H1 (cell line): ENCODE data around the gene SH3D19. TPM values are rescaled to one million over a fixed set of nuclear protein-coding genes. Genes with fewer than 3 reads are reported as not detected.

ENCODE experiments used
- CTCF ChIA-PET: fragments of 300-600 bp; sonication (Branson Sonifier 250); formaldehyde crosslinking; loops from one replicate; lab custom pipeline; 2021; ENCODE audit not compliant: partially characterized antibody; lab: Charles Lee
- POLR2A ChIA-PET: fragments of 300-600 bp; sonication (Branson Sonifier 250); formaldehyde crosslinking; loops from one replicate; lab custom pipeline; 2021; ENCODE audit warnings: inconsistent platforms; ENCODE audit not compliant: partially characterized antibody; lab: Charles Lee
- DNase-seq, 2 experiments: peaks; one replicate each; pipeline versions ENCODE4 v3.0.0 to v3.0.0-alpha.2; 2010 to 2022; ENCODE audit warnings: low spot score in 2 of 2, low read depth in 1 of 2, mixed read lengths in 1 of 2
- FAIRE-seq: peaks from 2 replicates; lab custom pipeline; 2011; peaks lifted over from hg19 to GRCh38; lab: Jason Lieb, UNC
- H2AFZ ChIP-seq: 2 replicates; pipeline ENCODE4 v1.8.1; 2012; ENCODE audit warnings: low read length, inconsistent platforms
- H2AK5ac ChIP-seq: 2 replicates; pipeline ENCODE4 v1.6.1; 2013; ENCODE audit warnings: low read depth, low read length
- H2BK120ac ChIP-seq: replicated peaks from 2 replicates; pipeline ENCODE3; 2013; ENCODE audit warnings: low read depth, low read length, inconsistent platforms
- H2BK12ac ChIP-seq: 2 replicates; pipeline ENCODE4 v1.6.1; 2013; ENCODE audit warnings: low read depth, low read length
- H2BK15ac ChIP-seq: 2 replicates; pipeline ENCODE4 v1.6.1; 2013; ENCODE audit warnings: low read length
- H2BK20ac ChIP-seq: 2 replicates; pipeline ENCODE4 v1.6.1; 2013; ENCODE audit warnings: low read length
- H2BK5ac ChIP-seq: 2 replicates; pipeline ENCODE4 v1.6.1; 2013; ENCODE audit warnings: low read depth, low read length
- H3K14ac ChIP-seq: 2 replicates; pipeline ENCODE4 v1.6.1; 2013; ENCODE audit warnings: inconsistent platforms; ENCODE audit not compliant: insufficient read length
- H3K18ac ChIP-seq: 2 replicates; pipeline ENCODE4 v1.6.1; 2013; ENCODE audit warnings: low read length; ENCODE audit errors: extremely low read depth
- H3K23ac ChIP-seq: 2 replicates; pipeline ENCODE4 v1.6.1; 2013; ENCODE audit warnings: inconsistent platforms; ENCODE audit not compliant: insufficient read length
- H3K23me2 ChIP-seq: 2 replicates; pipeline ENCODE4 v1.6.1; 2013; ENCODE audit warnings: low read depth, low read length
- H3K27ac ChIP-seq: 2 replicates; pipeline ENCODE4 v1.6.1; 2011; ENCODE audit warnings: low read depth, low read length, inconsistent platforms
- H3K27me3 ChIP-seq, 4 experiments: replicated peaks in 1 of 4; 1 replicate in 1 of 4; 2 replicates in 3 of 4; pipeline versions ENCODE4 v1.6.1 to v1.8.1; 2011 to 2013; ENCODE audit warnings: low read length in 3 of 4, mild to moderate bottlenecking in 3 of 4, inconsistent platforms in 2 of 4, mixed read lengths in 2 of 4, moderate library complexity in 1 of 4; ENCODE audit not compliant: control insufficient read depth in 3 of 4, insufficient read depth in 3 of 4; ENCODE audit errors: extremely low read depth in 1 of 4
- H3K36me3 ChIP-seq, 4 experiments: 2 replicates each; pipeline versions ENCODE4 v1.6.1 to v1.8.1; 2011 to 2013; ENCODE audit warnings: mild to moderate bottlenecking in 4 of 4, low read length in 3 of 4, moderate library complexity in 2 of 4, control low read depth in 1 of 4, inconsistent platforms in 1 of 4; ENCODE audit not compliant: insufficient read depth in 4 of 4, control insufficient read depth in 2 of 4
- H3K4ac ChIP-seq: replicated peaks from 2 replicates; pipeline ENCODE3; 2013; ENCODE audit warnings: low read length, low read depth, mixed read lengths, inconsistent platforms; ENCODE audit not compliant: insufficient read length
- H3K4me1 ChIP-seq, 4 experiments: replicated peaks in 1 of 4; 1 replicate in 1 of 4; 2 replicates in 3 of 4; pipeline versions ENCODE4 v1.6.1 to v1.8.1; 2011 to 2013; ENCODE audit warnings: low read length in 3 of 4, inconsistent platforms in 2 of 4, mixed read lengths in 1 of 4; ENCODE audit not compliant: insufficient read depth in 4 of 4, control insufficient read depth in 3 of 4
- H3K4me2 ChIP-seq, 2 experiments: 2 replicates each; pipeline versions ENCODE4 v1.6.1 to v1.8.1; 2011 to 2013; ENCODE audit warnings: low read depth in 2 of 2, low read length in 2 of 2, control low read depth in 1 of 2, inconsistent platforms in 1 of 2, mild to moderate bottlenecking in 1 of 2; ENCODE audit not compliant: insufficient read depth in 1 of 2
- H3K4me3 ChIP-seq, 4 experiments: fragments of 200-600, 300-600 bp in 1 of 4; sonication (generic), shearing (Covaris generic), sonication (Bioruptor Twin) in 1 of 4; 2 replicates each; pipeline versions ENCODE4 v1.5.1 to v1.8.1; 2011 to 2016; ENCODE audit warnings: low read length in 4 of 4, low read depth in 3 of 4, control low read depth in 2 of 4, inconsistent platforms in 2 of 4, mild to moderate bottlenecking in 2 of 4, mixed read lengths in 1 of 4, moderate library complexity in 1 of 4; ENCODE audit not compliant: insufficient read depth in 2 of 4; ENCODE audit errors: extremely low read depth in 1 of 4
- H3K56ac ChIP-seq: replicated peaks from 2 replicates; pipeline ENCODE3; 2013; ENCODE audit warnings: low read depth, mild to moderate bottlenecking, mixed read lengths, low read length, inconsistent platforms; ENCODE audit not compliant: insufficient read length
- H3K79me1 ChIP-seq: 2 replicates; pipeline ENCODE4 v1.6.1; 2013; ENCODE audit warnings: low read depth, low read length, control low read depth
- H3K79me2 ChIP-seq, 2 experiments: 2 replicates each; pipeline versions ENCODE4 v1.6.1 to v1.8.1; 2012 to 2013; ENCODE audit warnings: low read length in 2 of 2, mild to moderate bottlenecking in 2 of 2, inconsistent platforms in 1 of 2; ENCODE audit not compliant: insufficient read depth in 2 of 2, control insufficient read depth in 1 of 2
- H3K9ac ChIP-seq, 4 experiments: replicated peaks in 1 of 4; 1 replicate in 1 of 4; 2 replicates in 3 of 4; pipeline versions ENCODE4 v1.6.1 to v1.8.1; 2011 to 2013; ENCODE audit warnings: low read depth in 3 of 4, low read length in 3 of 4, control low read depth in 2 of 4, mild to moderate bottlenecking in 2 of 4, moderate library complexity in 2 of 4, inconsistent platforms in 1 of 4; ENCODE audit errors: extremely low read depth in 1 of 4
- H3K9me3 ChIP-seq, 2 experiments: 2 replicates each; pipeline versions ENCODE4 v1.6.1 to v1.8.1; 2012 to 2013; ENCODE audit warnings: mild to moderate bottlenecking in 2 of 2, moderate library complexity in 2 of 2, control low read depth in 1 of 2, inconsistent platforms in 1 of 2, low read depth in 1 of 2, low read length in 1 of 2, mixed read lengths in 1 of 2; ENCODE audit not compliant: insufficient read depth in 2 of 2
- H4K20me1 ChIP-seq, 2 experiments: replicated peaks in 1 of 2; 2 replicates each; pipeline versions ENCODE3 to v1.8.1; 2011 to 2013; ENCODE audit warnings: inconsistent platforms in 2 of 2, low read length in 2 of 2, mild to moderate bottlenecking in 1 of 2; ENCODE audit not compliant: insufficient read depth in 2 of 2, control insufficient read depth in 1 of 2
- H4K5ac ChIP-seq: 2 replicates; pipeline ENCODE4 v1.6.1; 2013; ENCODE audit warnings: low read length, low read depth, mixed read lengths, inconsistent platforms; ENCODE audit not compliant: insufficient read length
- H4K8ac ChIP-seq: 2 replicates; pipeline ENCODE4 v1.8.0; 2013; ENCODE audit warnings: mild to moderate bottlenecking, moderate library complexity, low read length, inconsistent platforms; ENCODE audit not compliant: insufficient read depth; ENCODE audit errors: extremely low read depth
- H4K91ac ChIP-seq: replicated peaks from 2 replicates; pipeline ENCODE3; 2013; ENCODE audit warnings: low read length, mixed read lengths, inconsistent platforms; ENCODE audit not compliant: insufficient read length
- WGBS, 2 experiments: shearing (Covaris generic) in 1 of 2; methylation state at CpG; one replicate each; pipeline versions ENCODE4 v1.1.6 to v1.1.7; 2013 to 2015; ENCODE audit warnings: low lambda C conversion rate in 2 of 2, mixed read lengths in 2 of 2, inconsistent platforms in 1 of 2, low coverage in 1 of 2, missing lambda C conversion rate in 1 of 2; ENCODE audit not compliant: insufficient replicate concordance in 2 of 2, insufficient coverage in 1 of 2, insufficient read length in 1 of 2; ENCODE audit errors: extremely low coverage in 1 of 2, missing lambda C conversion rate in 1 of 2; 5-methylcytosine and 5-hydroxymethylcytosine counted together
- polyA plus RNA-seq, 7 experiments: library from polyadenylated mRNA; depleted of rRNA in 3 of 7; stranded (reverse) in 5 of 7; unstranded in 2 of 7; fragments of >200 nt in 5 of 7; fragments of 200-250 nt in 2 of 7; gene quantifications; 1 replicate in 5 of 7; 2 replicates in 1 of 7; 4 replicates in 1 of 7; pipeline versions ENCODE4 v1.2.1 to v1.2.3, GENCODE V29; 2011 to 2013; ENCODE audit warnings: missing spikeins in 2 of 7, mixed read lengths in 2 of 7
- total RNA-seq: library from RNA; stranded (reverse); fragmentation: NEBNext Ultra II Directional; extraction: Animal tissue kit (Norgen Biotek cat#: 25700); gene quantifications from 2 replicates; pipeline ENCODE4 v1.2.1, GENCODE V29; 2021

SH3D19 gene
- total and polyA plus RNA-seq, 2 of the 8 experiments (the other 6 are each of a cell fraction or from before 2014, with no cell fraction given): 11.7 to 51.3 TPM

- H2BK20ac ChIP-seq: no peak overlapping the region
- no peak overlapping the region for H3K56ac ChIP-seq
- H3K4me2 ChIP-seq: no peak overlapping the region
- 91% methylated on average over 2 of the region's 2 CpGs; no CpG with 5 or more reads in 1 of the 2 experiments for WGBS, 2 experiments
- no peak overlapping the region for H3K4me3 ChIP-seq
- H2BK12ac ChIP-seq: no peak overlapping the region
- H4K91ac ChIP-seq: no peak overlapping the region
- no peaks in the 10 kb centered on the region for H3K27me3 ChIP-seq
- H3K18ac ChIP-seq: no peak overlapping the region
- H3K9me3 ChIP-seq: peaks cover 4 to 7% of the 10 kb centered on the region in 2 experiments; a peak in 1 of 4 replicates
- peaks cover 5% of the 10 kb centered on the region for H3K79me1 ChIP-seq
- ChIA-PET POLR2A (interaction anchor here (0.9 kb wide), 1 partner anchor 8 kb away, joined by 3 read pairs; no protein-coding TSS in a partner anchor), CTCF (interaction anchor here (1.3 kb wide), 1 partner anchor 15 kb away, joined by 4 read pairs; no protein-coding TSS in a partner anchor)
- no peak overlapping the region for H3K4ac ChIP-seq
- peaks cover 0 to 11% (median 0%) of the 10 kb centered on the region in 4 experiments; a peak in 2 of 8 replicates for H3K36me3 ChIP-seq
- no peak overlapping the region for H3K14ac ChIP-seq
- no peak overlapping the region for H3K9ac ChIP-seq
- H2BK15ac ChIP-seq: no peak overlapping the region
- H4K8ac ChIP-seq: no peak overlapping the region
- peaks cover 0 to 4% of the 10 kb centered on the region in 2 experiments for H4K20me1 ChIP-seq
- DNase-seq: no peak
- peaks cover 0 to 47% of the 10 kb centered on the region in 2 experiments; a peak in 3 of 4 replicates for H3K79me2 ChIP-seq
- H2AK5ac ChIP-seq: no peak overlapping the region
- no peak overlapping the region for H3K27ac ChIP-seq
- no peak overlapping the region for H2BK5ac ChIP-seq
- no peak overlapping the region for H4K5ac ChIP-seq
- no peak overlapping the region for H2AFZ ChIP-seq
- no peak overlapping the region for H3K23ac ChIP-seq
- H3K23me2 ChIP-seq: no peaks in the 10 kb centered on the region
- no peak overlapping the region for H2BK120ac ChIP-seq
- no peak for FAIRE-seq
- no peaks in the 10 kb centered on the region; a peak in 1 of 7 replicates for H3K4me1 ChIP-seq
Observed at GRCh38 chr4:151260526-151260925, 64.9 kb downstream of the SH3D19 start.
